Spleen (tissue), 11 donors: ENCODE measurements around the gene ATOH8. TPM values are rescaled to one million over a fixed set of nuclear protein-coding genes. Genes with fewer than 3 reads are reported as not detected.

ENCODE experiments used
- DNase-seq: peaks from one replicate; pipeline ENCODE4 v3.0.0-alpha.2; 2020
- H3K27ac ChIP-seq, 8 donors: fragments of 200-600 bp; sonication (generic) in 7 of 8; 1 replicate in 4 of 8; 2 replicates in 4 of 8; pipeline versions ENCODE4 v1.5.0 to v1.8.0; 2016 to 2021; ENCODE audit warnings: inconsistent platforms in 4 of 8, mild to moderate bottlenecking in 4 of 8, moderate library complexity in 1 of 8
- H3K27me3 ChIP-seq, 7 donors: fragments of 200-600 bp; sonication (generic) in 6 of 7; replicated peaks in 1 of 7; 1 replicate in 4 of 7; 2 replicates in 3 of 7; pipeline versions ENCODE4 v1.5.0 to v1.8.0; 2016 to 2021; ENCODE audit warnings: inconsistent platforms in 3 of 7, mild to moderate bottlenecking in 1 of 7
- H3K36me3 ChIP-seq, 6 donors: fragments of 200-600 bp; sonication (generic) in 5 of 6; 1 replicate in 4 of 6; 2 replicates in 2 of 6; pipeline versions ENCODE4 v1.5.0 to v1.8.0; 2016 to 2021; ENCODE audit warnings: inconsistent platforms in 2 of 6
- H3K4me1 ChIP-seq, 6 donors: fragments of 200-600 bp; sonication (generic) in 5 of 6; 1 replicate in 3 of 6; 2 replicates in 3 of 6; pipeline versions ENCODE4 v1.5.0 to v1.8.0; 2016 to 2021; ENCODE audit warnings: inconsistent platforms in 3 of 6
- H3K4me3 ChIP-seq, 8 donors: fragments of 200-600 bp; sonication (generic) in 7 of 8; 1 replicate in 4 of 8; 2 replicates in 4 of 8; pipeline versions ENCODE4 v1.5.0 to v1.8.0; 2016 to 2021; ENCODE audit warnings: inconsistent platforms in 4 of 8, mild to moderate bottlenecking in 4 of 8, moderate library complexity in 2 of 8
- H3K9me3 ChIP-seq, 8 donors: fragments of 200-600 bp; sonication (generic) in 7 of 8; 1 replicate in 4 of 8; 2 replicates in 4 of 8; pipeline versions ENCODE4 v1.5.0 to v1.8.0; 2016 to 2021; ENCODE audit warnings: inconsistent platforms in 4 of 8
- POLR2A ChIP-seq, 3 donors: fragments of 450-650 bp; IDR thresholded peaks; one replicate each; pipeline ENCODE4 v1.5.1; 2017; ENCODE audit warnings: antibody characterized with exemption in 3 of 3, mild to moderate bottlenecking in 1 of 3
- POLR2AphosphoS5 ChIP-seq, 3 donors: sonication (generic); formaldehyde crosslinking; IDR thresholded peaks; one replicate each; pipeline ENCODE4 v1.5.1; 2017; ENCODE audit warnings: antibody characterized with exemption in 3 of 3
- WGBS, 5 donors: extraction: QIAGEN DNeasy Blood & Tissue Kit in 3 of 5; methylation state at CpG; one replicate each; pipeline versions ENCODE4 v1.1.5 to v1.1.7; 2013 to 2018; 5-methylcytosine and 5-hydroxymethylcytosine counted together
- intact Hi-C: fragments of 100-400 bp; cut with DNase I; formaldehyde crosslinking; loops from one replicate; pipeline ENCODE4 v1.15.0; 2023; ENCODE audit warnings: low total_unique reads
- polyA plus RNA-seq, 3 donors: library from polyadenylated mRNA; stranded (reverse); fragments of 200-250 nt; gene quantifications; one replicate each; pipeline ENCODE4 v1.2.1, GENCODE V29; 2013
- total RNA-seq, 7 donors: library from RNA; depleted of rRNA in 3 of 7; stranded (reverse); fragments of >200 nt in 3 of 7; fragmentation: NEBNext Ultra II Directional in 4 of 7; extraction: Animal tissue kit (Norgen Biotek cat#: 25700) in 4 of 7; gene quantifications; one replicate each; pipeline versions ENCODE4 v1.1.0 to v1.2.1, GENCODE V29; 2016 to 2021
- TF ChIP-seq, protein P1 (sequence below), 11 experiments: fragments of 200-600 bp in 7 of 11; fragments of 450-650 bp in 4 of 11; sonication (generic) in 4 of 11; IDR thresholded peaks in 8 of 11; conservative IDR thresholded peaks in 3 of 11; 1 replicate in 7 of 11; 2 replicates in 4 of 11; pipeline versions ENCODE4 v1.4.0 to v1.8.0; 2016 to 2021; ENCODE audit warnings: antibody characterized with exemption in 11 of 11, inconsistent platforms in 4 of 11, mild to moderate bottlenecking in 1 of 11
- donor health status: healthy with polysubstance abuse.
- donor health status: DM: no; HTN: no; CAD: no; lungs with moderate emphysema.
- donor health status: DM: no; HTN: no; CAD: no.
- donor health status: Bipolar disorder and iron deficiency.
- donor health status: healthy.
- donor health status: DM: no; HTN: no; CAD: no.
- donor health status: DM: yes; HTN: yes; CAD: no.

Gene ATOH8
- total and polyA plus RNA-seq, 10 donors, result 6.4 to 53.0 (median 17.4) TPM

DNA sequence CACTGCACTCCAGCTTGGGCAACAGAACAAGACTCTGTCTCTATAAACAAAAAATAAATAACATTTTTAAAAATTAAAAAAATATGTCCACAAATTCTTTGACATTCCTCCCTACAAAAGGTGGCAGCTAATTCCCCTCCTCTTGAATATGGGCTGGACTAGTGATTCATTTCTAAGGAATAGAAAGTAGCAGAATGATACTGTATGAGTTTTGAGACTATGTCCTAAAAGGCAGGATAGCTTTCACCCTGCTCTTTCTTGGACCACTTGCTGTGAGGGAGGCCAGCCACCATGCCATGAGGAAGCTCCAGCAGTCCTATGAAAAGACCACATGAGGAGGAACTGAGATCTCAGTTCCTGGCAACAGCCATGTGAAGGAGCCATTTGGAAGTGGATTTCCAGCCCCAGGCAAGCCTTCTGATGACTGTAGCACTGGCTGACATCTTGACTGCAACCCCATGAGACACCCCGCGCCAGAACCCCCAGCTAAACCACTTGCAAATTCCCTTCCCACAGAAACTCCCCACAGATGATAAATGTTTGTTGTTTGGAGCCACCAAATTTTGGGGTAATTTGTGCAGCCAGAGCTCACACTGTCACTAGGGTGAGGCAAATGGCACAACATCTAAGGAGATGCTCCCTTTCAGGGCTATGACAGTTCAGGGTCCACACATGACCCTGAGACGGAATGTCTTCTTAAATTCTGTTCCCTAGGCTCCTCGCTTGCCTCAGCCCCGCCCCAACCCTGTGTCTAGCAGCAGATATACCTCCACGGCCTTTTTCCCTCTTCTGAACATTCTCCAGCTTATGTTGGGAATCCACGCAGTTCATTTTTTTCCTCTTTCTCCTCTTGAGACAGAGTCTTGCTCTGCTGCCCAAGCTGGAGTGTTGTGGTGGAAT is 17.1 kb upstream of the ATOH8 start:
- H3K27me3 ChIP-seq, result peaks cover 0 to 10% (median 0%) of the 10 kb centered on the region in 7 donors
- H3K4me1 ChIP-seq, result peaks cover 0 to 9% (median under 1%) of the 10 kb centered on the region in 6 donors
- H3K4me3 ChIP-seq, result no peak overlapping the region
- no peak for DNase-seq
- H3K36me3 ChIP-seq, result no peaks in the 10 kb centered on the region
- peak overlapping the region in 2 of 8 donors; percentile 15 to 22 for H3K27ac ChIP-seq
- TF ChIP-seq POLR2A (IDR thresholded peaks at IDR 0.05), result no peak
- no peak for TF ChIP-seq POLR2AphosphoS5 (IDR thresholded peaks at IDR 0.05)
- TF ChIP-seq, protein P1, sequence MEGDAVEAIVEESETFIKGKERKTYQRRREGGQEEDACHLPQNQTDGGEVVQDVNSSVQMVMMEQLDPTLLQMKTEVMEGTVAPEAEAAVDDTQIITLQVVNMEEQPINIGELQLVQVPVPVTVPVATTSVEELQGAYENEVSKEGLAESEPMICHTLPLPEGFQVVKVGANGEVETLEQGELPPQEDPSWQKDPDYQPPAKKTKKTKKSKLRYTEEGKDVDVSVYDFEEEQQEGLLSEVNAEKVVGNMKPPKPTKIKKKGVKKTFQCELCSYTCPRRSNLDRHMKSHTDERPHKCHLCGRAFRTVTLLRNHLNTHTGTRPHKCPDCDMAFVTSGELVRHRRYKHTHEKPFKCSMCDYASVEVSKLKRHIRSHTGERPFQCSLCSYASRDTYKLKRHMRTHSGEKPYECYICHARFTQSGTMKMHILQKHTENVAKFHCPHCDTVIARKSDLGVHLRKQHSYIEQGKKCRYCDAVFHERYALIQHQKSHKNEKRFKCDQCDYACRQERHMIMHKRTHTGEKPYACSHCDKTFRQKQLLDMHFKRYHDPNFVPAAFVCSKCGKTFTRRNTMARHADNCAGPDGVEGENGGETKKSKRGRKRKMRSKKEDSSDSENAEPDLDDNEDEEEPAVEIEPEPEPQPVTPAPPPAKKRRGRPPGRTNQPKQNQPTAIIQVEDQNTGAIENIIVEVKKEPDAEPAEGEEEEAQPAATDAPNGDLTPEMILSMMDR (IDR thresholded peaks at IDR 0.05 in 8 of 11, conservative IDR thresholded peaks at IDR 0.05 in 3 of 11), result no peak
- intact Hi-C loops, result no loop called here
- no peaks in the 10 kb centered on the region for H3K9me3 ChIP-seq
- WGBS, 5 donors, result 83 to 93% (median 85%) methylated on average over 7 of the region's 7 CpGs

DNA sequence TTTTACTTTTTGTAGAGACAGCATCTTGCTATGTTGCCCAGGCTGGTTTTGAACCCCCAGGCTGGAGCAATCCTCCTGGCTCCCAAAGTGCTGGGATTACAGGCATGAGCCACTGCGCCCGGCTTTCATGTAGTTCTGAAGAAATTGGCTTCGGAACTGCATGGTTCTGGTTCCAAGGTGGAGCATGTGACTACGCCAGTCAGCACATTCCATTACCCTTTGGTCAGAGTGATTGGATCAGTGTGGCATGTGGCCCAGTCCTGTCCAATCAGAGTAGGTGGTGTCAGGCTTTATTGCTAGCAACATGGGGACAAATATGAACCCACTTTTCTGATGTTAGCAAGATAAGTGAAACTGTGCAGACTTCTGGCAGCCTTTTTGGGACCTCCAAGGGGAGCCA is 16.3 kb upstream of the ATOH8 start:
- no peak for TF ChIP-seq POLR2A (IDR thresholded peaks at IDR 0.05)
- TF ChIP-seq, protein P1 (IDR thresholded peaks at IDR 0.05 in 8 of 11, conservative IDR thresholded peaks at IDR 0.05 in 3 of 11), result no peak
- H3K4me3 ChIP-seq, result no peak overlapping the region
- 78 to 85% (median 83%) methylated on average over 3 to 4 of the region's 4 CpGs for WGBS, 5 donors
- peaks cover 0 to 16% (median 0%) of the 10 kb centered on the region in 7 donors for H3K27me3 ChIP-seq
- intact Hi-C loops, result no loop called here
- H3K36me3 ChIP-seq, result no peaks in the 10 kb centered on the region
- peaks cover 0 to 16% (median 6%) of the 10 kb centered on the region in 6 donors for H3K4me1 ChIP-seq
- no peak for DNase-seq
- H3K9me3 ChIP-seq, result no peaks in the 10 kb centered on the region
- peak overlapping the region in 2 of 8 donors; percentile 22 to 35 for H3K27ac ChIP-seq

DNA sequence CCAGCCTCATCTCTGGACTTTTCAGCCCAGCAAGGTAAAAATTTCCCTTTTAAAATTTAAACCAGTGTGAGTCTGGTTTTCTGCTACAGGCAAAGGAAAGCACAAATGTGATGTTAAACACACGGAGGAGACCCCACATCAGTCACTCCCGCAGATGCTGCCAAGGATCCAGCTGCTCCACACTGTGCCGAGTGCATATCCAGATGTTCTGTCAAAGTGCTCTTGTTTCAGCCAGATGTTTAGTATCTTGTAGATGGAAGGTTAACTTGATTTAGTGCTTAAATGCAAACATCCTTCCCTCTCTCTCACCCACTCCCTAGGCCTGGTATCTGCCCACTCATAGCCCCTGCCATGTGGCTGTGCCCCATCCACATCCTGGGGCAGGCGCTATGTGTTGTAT is 15.8 kb upstream of the ATOH8 start:
- H3K9me3 ChIP-seq, result no peaks in the 10 kb centered on the region
- TF ChIP-seq, protein P1 (IDR thresholded peaks at IDR 0.05 in 8 of 11, conservative IDR thresholded peaks at IDR 0.05 in 3 of 11), result no peak
- no peak for TF ChIP-seq POLR2AphosphoS5 (IDR thresholded peaks at IDR 0.05)
- no peak for TF ChIP-seq POLR2A (IDR thresholded peaks at IDR 0.05)
- 74 to 90% (median 85%) methylated on average over 4 of the region's 4 CpGs for WGBS, 5 donors
- H3K36me3 ChIP-seq, result no peaks in the 10 kb centered on the region
- DNase-seq, result no peak
- peaks cover 2 to 20% (median 9%) of the 10 kb centered on the region in 6 donors for H3K4me1 ChIP-seq
- intact Hi-C loops, result no loop called here
- H3K27me3 ChIP-seq, result peaks cover 0 to 18% (median 0%) of the 10 kb centered on the region in 7 donors
- H3K4me3 ChIP-seq, result no peak overlapping the region
- H3K27ac ChIP-seq, result peak overlapping the region in 2 of 8 donors; percentile 22 to 35

DNA sequence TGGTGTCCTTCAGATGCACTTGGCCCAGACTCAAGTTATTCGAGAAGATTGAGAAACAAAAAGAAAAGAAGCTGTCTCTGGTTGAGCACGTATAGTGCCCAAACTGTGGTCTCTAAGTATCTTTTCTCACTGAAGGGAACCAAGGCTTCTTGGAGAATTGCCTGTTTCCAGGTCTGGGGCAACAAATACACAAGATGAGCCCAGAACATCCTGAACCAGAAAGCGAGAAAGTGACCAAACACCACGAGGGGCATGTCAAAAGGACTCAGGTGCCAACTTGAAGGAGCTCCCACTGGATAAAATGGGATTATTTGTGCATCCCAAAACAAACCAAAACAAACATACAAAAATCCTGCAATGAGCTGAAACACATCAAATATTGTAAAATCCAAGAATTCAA is 13.6 kb upstream of the ATOH8 start:
- no peak overlapping the region for H3K4me3 ChIP-seq
- no peak for TF ChIP-seq POLR2AphosphoS5 (IDR thresholded peaks at IDR 0.05)
- no peak for TF ChIP-seq POLR2A (IDR thresholded peaks at IDR 0.05)
- TF ChIP-seq, protein P1 (IDR thresholded peaks at IDR 0.05 in 8 of 11, conservative IDR thresholded peaks at IDR 0.05 in 3 of 11), result no peak
- H3K27me3 ChIP-seq, result peaks cover 0 to 27% (median 0%) of the 10 kb centered on the region in 7 donors
- H3K27ac ChIP-seq, result peak overlapping the region in 2 of 8 donors; percentile 77 to 80
- H3K36me3 ChIP-seq, result no peaks in the 10 kb centered on the region
- H3K4me1 ChIP-seq, result peaks cover 5 to 38% (median 15%) of the 10 kb centered on the region in 6 donors
- H3K9me3 ChIP-seq, result no peaks in the 10 kb centered on the region
- intact Hi-C loops, result loop anchor here (10.0 kb wide), 1 partner anchor 55 kb away; no protein-coding TSS in a partner anchor
- WGBS, 5 donors, result 75 to 92% (median 88%) methylated on average over 4 of the region's 4 CpGs
- DNase-seq, result no peak
